ENCODE data around the gene CUEDC1.

Gene CUEDC1

GRCh38 chr17:57941384-57942370 lies 13.5 kb downstream of the CUEDC1 start:
- H3K18ac ChIP-seq (ENCODE audit: low read length): no peak overlapping the region
- no peaks in the 10 kb centered on the region for H3K27me3 ChIP-seq (ENCODE audit: control insufficient read depth in 3 of 3, insufficient read depth in 3 of 3, low read depth in 1 of 3, low read length in 3 of 3)
- H2BK15ac ChIP-seq (ENCODE audit: low read length): no peak overlapping the region
- no peak overlapping the region for H3K4me3 ChIP-seq (ENCODE audit: low read length in 2 of 2)
- H2BK12ac ChIP-seq (ENCODE audit: low read length): no peak overlapping the region
- H3K27ac ChIP-seq (replicated peaks; ENCODE audit: low read length): no peak overlapping the region
- WGBS, 2 donors (ENCODE audit: extremely low coverage in 2 of 2, insufficient read length in 2 of 2, insufficient replicate concordance in 1 of 2): no CpG with 5 or more reads among the region's 10 CpGs
- no peak overlapping the region for H2BK5ac ChIP-seq (ENCODE audit: low read length)
- H3K79me1 ChIP-seq (ENCODE audit: low read depth, low read length): no peaks in the 10 kb centered on the region
- no peak overlapping the region for H4K8ac ChIP-seq (ENCODE audit: low read depth, low read length)
- no peak overlapping the region for H2AFZ ChIP-seq (ENCODE audit: low read length)
- H3K4ac ChIP-seq (ENCODE audit: low read length): no peak overlapping the region
- no peak for DNase-seq (ENCODE audit: low spot score)
- no peak overlapping the region for H2BK120ac ChIP-seq (ENCODE audit: low read depth, low read length)
- H3K9me3 ChIP-seq (replicated peaks in 1 of 2; ENCODE audit: control insufficient read depth in 2 of 2, insufficient read depth in 1 of 2, low read depth in 1 of 2, low read length in 2 of 2): no peaks in the 10 kb centered on the region
- no peak overlapping the region for H3K23ac ChIP-seq (ENCODE audit: low read depth, low read length, poor library complexity)
- H4K91ac ChIP-seq (ENCODE audit: low read depth, low read length, poor library complexity): no peak overlapping the region
- no peak overlapping the region for H3K4me2 ChIP-seq (ENCODE audit: insufficient read depth, low read length, poor library complexity, severe bottlenecking)
- H3K4me1 ChIP-seq (ENCODE audit: control insufficient read depth in 2 of 2, insufficient read depth in 1 of 2, low read depth in 1 of 2, low read length in 2 of 2): peaks cover 36 to 51% of the 10 kb centered on the region in 2 donors
- no peak overlapping the region for H3K14ac ChIP-seq (ENCODE audit: low read length)
- no peak overlapping the region for H3K9ac ChIP-seq (ENCODE audit: low read depth, low read length, poor library complexity)
- H2AK5ac ChIP-seq (ENCODE audit: low read depth, low read length): no peak overlapping the region
- peaks cover 0 to 3% of the 10 kb centered on the region in 2 donors for H3K36me3 ChIP-seq (replicated peaks in 1 of 2; ENCODE audit: control insufficient read depth in 2 of 2, insufficient read depth in 2 of 2, low read length in 2 of 2)

- Histone ChIP-seq H2BK120ac (ENCODE audit: low read depth, low read length) (no peak overlapping the region), H3K36me3 (replicated peaks in 1 of 2; ENCODE audit: control insufficient read depth in 2 of 2, insufficient read depth in 2 of 2, low read length in 2 of 2) (peaks cover 0 to under 1% of the 10 kb centered on the region in 2 donors), H3K4me1 (ENCODE audit: control insufficient read depth in 2 of 2, insufficient read depth in 1 of 2, low read depth in 1 of 2, low read length in 2 of 2) (peaks cover 39 to 52% of the 10 kb centered on the region in 2 donors), H4K91ac (ENCODE audit: low read depth, low read length, poor library complexity) (no peak overlapping the region), H3K4ac (ENCODE audit: low read length) (no peak overlapping the region), H3K23ac (ENCODE audit: low read depth, low read length, poor library complexity) (no peak overlapping the region), H3K14ac (ENCODE audit: low read length) (no peak overlapping the region), H3K18ac (ENCODE audit: low read length) (peak overlapping the region; percentile 34), H2BK12ac (ENCODE audit: low read length) (peak overlapping the region; percentile 33), H3K4me3 (ENCODE audit: low read length in 2 of 2) (no peak overlapping the region), H3K27ac (replicated peaks; ENCODE audit: low read length) (no peak overlapping the region), H3K9me3 (replicated peaks in 1 of 2; ENCODE audit: control insufficient read depth in 2 of 2, insufficient read depth in 1 of 2, low read depth in 1 of 2, low read length in 2 of 2) (no peaks in the 10 kb centered on the region), H2BK15ac (ENCODE audit: low read length) (peak overlapping the region; percentile 23), H2AK5ac (ENCODE audit: low read depth, low read length) (peak overlapping the region; percentile 17), H3K79me1 (ENCODE audit: low read depth, low read length) (no peaks in the 10 kb centered on the region), H2AFZ (ENCODE audit: low read length) (no peak overlapping the region), H4K8ac (ENCODE audit: low read depth, low read length) (no peak overlapping the region), H2BK5ac (ENCODE audit: low read length) (no peak overlapping the region), H3K27me3 (ENCODE audit: control insufficient read depth in 3 of 3, insufficient read depth in 3 of 3, low read depth in 1 of 3, low read length in 3 of 3) (no peaks in the 10 kb centered on the region), H3K9ac (ENCODE audit: low read depth, low read length, poor library complexity) (no peak overlapping the region), H3K4me2 (ENCODE audit: insufficient read depth, low read length, poor library complexity, severe bottlenecking) (no peak overlapping the region)
- no peak for DNase-seq (ENCODE audit: low spot score)
- no CpG with 5 or more reads among the region's 5 CpGs for WGBS, 2 donors (ENCODE audit: extremely low coverage in 2 of 2, insufficient read length in 2 of 2, insufficient replicate concordance in 1 of 2)
These were observed 14.4 kb downstream of the CUEDC1 start for GRCh38 chr17:57940653-57941329.

DNA sequence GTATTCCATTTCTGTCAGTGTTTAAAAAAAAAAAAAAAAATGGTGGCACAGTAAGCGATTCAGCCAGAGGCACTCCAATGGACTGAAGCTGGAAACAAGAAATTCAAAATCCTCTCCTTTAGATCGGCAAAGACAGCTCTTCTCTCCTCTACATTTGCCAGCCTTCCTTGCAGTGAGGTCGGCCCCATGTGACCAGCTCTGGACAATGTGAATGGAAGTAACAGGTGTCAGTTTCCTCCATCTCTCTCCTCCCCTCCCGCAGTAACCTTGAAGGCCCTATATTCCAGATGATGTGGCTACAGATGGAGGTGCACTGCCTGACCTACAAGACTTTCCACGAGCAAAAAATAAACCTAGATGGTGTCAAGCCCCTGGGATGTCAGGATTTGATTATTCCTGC lies 15.0 kb downstream of the CUEDC1 start:
- Histone ChIP-seq H2BK5ac (ENCODE audit: low read length) (no peak overlapping the region), H3K27ac (replicated peaks; ENCODE audit: low read length) (no peak overlapping the region)
- no CpG with 5 or more reads among the region's 5 CpGs for WGBS, 2 donors (ENCODE audit: extremely low coverage in 2 of 2, insufficient read length in 2 of 2, insufficient replicate concordance in 1 of 2)

GRCh38 chr17:57939797-57940196 lies 15.4 kb downstream of the CUEDC1 start:
- DNase-seq (ENCODE audit: low spot score): no peak
- no peaks in the 10 kb centered on the region for H3K79me1 ChIP-seq (ENCODE audit: low read depth, low read length)
- peak overlapping the region; percentile 57 for H2BK15ac ChIP-seq (ENCODE audit: low read length)
- H3K27me3 ChIP-seq (ENCODE audit: control insufficient read depth in 3 of 3, insufficient read depth in 3 of 3, low read depth in 1 of 3, low read length in 3 of 3): no peaks in the 10 kb centered on the region
- H3K4me3 ChIP-seq (ENCODE audit: low read length in 2 of 2): peak overlapping the region in 1 of 2 donors; percentile 32
- H3K14ac ChIP-seq (ENCODE audit: low read length): no peak overlapping the region
- peak overlapping the region; percentile 69 for H3K18ac ChIP-seq (ENCODE audit: low read length)
- H3K27ac ChIP-seq (replicated peaks; ENCODE audit: low read length): no peak overlapping the region
- WGBS, 2 donors (ENCODE audit: extremely low coverage in 2 of 2, insufficient read length in 2 of 2, insufficient replicate concordance in 1 of 2): no CpG with 5 or more reads among the region's 7 CpGs
- no peak overlapping the region for H3K4me2 ChIP-seq (ENCODE audit: insufficient read depth, low read length, poor library complexity, severe bottlenecking)
- H4K8ac ChIP-seq (ENCODE audit: low read depth, low read length): no peak overlapping the region
- H2AFZ ChIP-seq (ENCODE audit: low read length): no peak overlapping the region
- H2BK120ac ChIP-seq (ENCODE audit: low read depth, low read length): no peak overlapping the region
- no peaks in the 10 kb centered on the region for H3K9me3 ChIP-seq (replicated peaks in 1 of 2; ENCODE audit: control insufficient read depth in 2 of 2, insufficient read depth in 1 of 2, low read depth in 1 of 2, low read length in 2 of 2)
- peak overlapping the region; percentile 33 for H2BK12ac ChIP-seq (ENCODE audit: low read length)
- no peak overlapping the region for H4K91ac ChIP-seq (ENCODE audit: low read depth, low read length, poor library complexity)
- no peaks in the 10 kb centered on the region for H3K36me3 ChIP-seq (replicated peaks in 1 of 2; ENCODE audit: control insufficient read depth in 2 of 2, insufficient read depth in 2 of 2, low read length in 2 of 2)
- no peak overlapping the region for H3K4ac ChIP-seq (ENCODE audit: low read length)
- H3K9ac ChIP-seq (ENCODE audit: low read depth, low read length, poor library complexity): peak overlapping the region; percentile 22
- peaks cover 43 to 49% of the 10 kb centered on the region in 2 donors for H3K4me1 ChIP-seq (ENCODE audit: control insufficient read depth in 2 of 2, insufficient read depth in 1 of 2, low read depth in 1 of 2, low read length in 2 of 2)
- H2AK5ac ChIP-seq (ENCODE audit: low read depth, low read length): peak overlapping the region; percentile 88
- no peak overlapping the region for H2BK5ac ChIP-seq (ENCODE audit: low read length)
- H3K23ac ChIP-seq (ENCODE audit: low read depth, low read length, poor library complexity): peak overlapping the region; percentile 5

More for the DNA sequence above, 15.0 kb downstream of the CUEDC1 start:
- Histone ChIP-seq H3K9ac (ENCODE audit: low read depth, low read length, poor library complexity) (no peak overlapping the region), H3K27me3 (ENCODE audit: control insufficient read depth in 3 of 3, insufficient read depth in 3 of 3, low read depth in 1 of 3, low read length in 3 of 3) (no peaks in the 10 kb centered on the region), H2BK12ac (ENCODE audit: low read length) (no peak overlapping the region), H3K14ac (ENCODE audit: low read length) (no peak overlapping the region), H3K79me1 (ENCODE audit: low read depth, low read length) (no peaks in the 10 kb centered on the region), H4K8ac (ENCODE audit: low read depth, low read length) (no peak overlapping the region), H3K4me1 (ENCODE audit: control insufficient read depth in 2 of 2, insufficient read depth in 1 of 2, low read depth in 1 of 2, low read length in 2 of 2) (peaks cover 39 to 50% of the 10 kb centered on the region in 2 donors), H2BK15ac (ENCODE audit: low read length) (no peak overlapping the region), H3K4ac (ENCODE audit: low read length) (no peak overlapping the region), H3K9me3 (replicated peaks in 1 of 2; ENCODE audit: control insufficient read depth in 2 of 2, insufficient read depth in 1 of 2, low read depth in 1 of 2, low read length in 2 of 2) (no peaks in the 10 kb centered on the region), H3K4me3 (ENCODE audit: low read length in 2 of 2) (no peak overlapping the region), H3K23ac (ENCODE audit: low read depth, low read length, poor library complexity) (no peak overlapping the region), H2AK5ac (ENCODE audit: low read depth, low read length) (no peak overlapping the region), H2AFZ (ENCODE audit: low read length) (no peak overlapping the region), H2BK120ac (ENCODE audit: low read depth, low read length) (no peak overlapping the region), H3K4me2 (ENCODE audit: insufficient read depth, low read length, poor library complexity, severe bottlenecking) (no peak overlapping the region), H3K36me3 (replicated peaks in 1 of 2; ENCODE audit: control insufficient read depth in 2 of 2, insufficient read depth in 2 of 2, low read length in 2 of 2) (no peaks in the 10 kb centered on the region), H3K18ac (ENCODE audit: low read length) (no peak overlapping the region), H4K91ac (ENCODE audit: low read depth, low read length, poor library complexity) (no peak overlapping the region)
- no peak for DNase-seq (ENCODE audit: low spot score)
